Mammary epithelial cell (primary cell): ENCODE data around the gene NLGN1.

ENCODE experiments used
- EZH2 ChIP-seq: IDR thresholded peaks from 2 replicates; pipeline ENCODE4 v1.6.1; 2012; ENCODE audit warnings: low read length, inconsistent platforms, borderline replicate concordance
- TF ChIP-seq, protein P1 (sequence below), 2 donors: IDR thresholded peaks in 1 of 2; conservative IDR thresholded peaks in 1 of 2; 2 replicates each; pipeline ENCODE4 v1.5.1; 2011 to 2012; ENCODE audit warnings: inconsistent platforms in 2 of 2, low read length in 2 of 2, mild to moderate bottlenecking in 2 of 2, control low read depth in 1 of 2, low read depth in 1 of 2; ENCODE audit not compliant: insufficient read depth in 1 of 2; ENCODE audit errors: extremely low read depth in 1 of 2

- TF ChIP-seq, protein P1, sequence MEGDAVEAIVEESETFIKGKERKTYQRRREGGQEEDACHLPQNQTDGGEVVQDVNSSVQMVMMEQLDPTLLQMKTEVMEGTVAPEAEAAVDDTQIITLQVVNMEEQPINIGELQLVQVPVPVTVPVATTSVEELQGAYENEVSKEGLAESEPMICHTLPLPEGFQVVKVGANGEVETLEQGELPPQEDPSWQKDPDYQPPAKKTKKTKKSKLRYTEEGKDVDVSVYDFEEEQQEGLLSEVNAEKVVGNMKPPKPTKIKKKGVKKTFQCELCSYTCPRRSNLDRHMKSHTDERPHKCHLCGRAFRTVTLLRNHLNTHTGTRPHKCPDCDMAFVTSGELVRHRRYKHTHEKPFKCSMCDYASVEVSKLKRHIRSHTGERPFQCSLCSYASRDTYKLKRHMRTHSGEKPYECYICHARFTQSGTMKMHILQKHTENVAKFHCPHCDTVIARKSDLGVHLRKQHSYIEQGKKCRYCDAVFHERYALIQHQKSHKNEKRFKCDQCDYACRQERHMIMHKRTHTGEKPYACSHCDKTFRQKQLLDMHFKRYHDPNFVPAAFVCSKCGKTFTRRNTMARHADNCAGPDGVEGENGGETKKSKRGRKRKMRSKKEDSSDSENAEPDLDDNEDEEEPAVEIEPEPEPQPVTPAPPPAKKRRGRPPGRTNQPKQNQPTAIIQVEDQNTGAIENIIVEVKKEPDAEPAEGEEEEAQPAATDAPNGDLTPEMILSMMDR (conservative IDR thresholded peaks at IDR 0.05 in 1 of 2, IDR thresholded peaks at IDR 0.05 in 1 of 2; ENCODE audit: extremely low read depth in 1 of 2, insufficient read depth in 1 of 2, low read depth in 1 of 2, low read length in 2 of 2): no peak
- TF ChIP-seq EZH2: no peak
Measured at GRCh38 chr3:173846584-173846983, 449.0 kb downstream of the NLGN1 start.
